SK-N-MC (cell line): ENCODE measurements around the gene PPP1CB.
"Not testable (repeated sequence)": the region's sequence is repeated elsewhere in the genome, so short reads cannot be mapped to it uniquely, and the experiment has no call there.

Experiments
- DNase-seq: peaks from one replicate; pipeline ENCODE4 v3.0.0-alpha.2; 2011; ENCODE audit warnings: low read depth, low spot score
- H3K27ac ChIP-seq: fragments of 200-600 bp; sonication (generic); 2 replicates; pipeline ENCODE4 v1.5.1; 2016; ENCODE audit warnings: mixed run types
- H3K36me3 ChIP-seq: fragments of 200-600 bp; sonication (generic); 2 replicates; pipeline ENCODE4 v1.6.1; 2017; ENCODE audit warnings: antibody characterized with exemption, low read length, mixed read lengths; ENCODE audit not compliant: insufficient read depth
- H3K4me3 ChIP-seq: fragments of 200-600 bp; sonication (generic); 2 replicates; pipeline ENCODE4 v1.5.1; 2016
- H3K9ac ChIP-seq: fragments of 200-600 bp; sonication (generic); 2 replicates; pipeline ENCODE4 v1.8.0; 2017; ENCODE audit warnings: mixed run types, mixed read lengths; ENCODE audit not compliant: insufficient read length
- H3K9me3 ChIP-seq: fragments of 200-600 bp; sonication (generic); 2 replicates; pipeline ENCODE4 v1.6.1; 2017; ENCODE audit warnings: low read depth, mild to moderate bottlenecking, antibody characterized with exemption, low read length, moderate library complexity, mixed read lengths
- EZH2 ChIP-seq: fragments of 200-600 bp; sonication (generic); IDR thresholded peaks from one replicate; pipeline ENCODE4 v1.6.1; 2017; ENCODE audit warnings: antibody characterized with exemption
- FOXP2 ChIP-seq: optimal IDR thresholded peaks from 2 replicates; pipeline ENCODE3; 2011; ENCODE audit warnings: mild to moderate bottlenecking, moderate library complexity; ENCODE audit not compliant: insufficient read depth; ENCODE audit errors: extremely low read length, control extremely low read depth
- POLR2AphosphoS5 ChIP-seq: IDR thresholded peaks from 2 replicates; pipeline ENCODE4 v1.6.1; 2012; ENCODE audit warnings: mild to moderate bottlenecking, low read depth, low read length, borderline replicate concordance

Gene PPP1CB

GRCh38 chr2:28736034-28736433 is 15.6 kb upstream of the PPP1CB start:
- Histone ChIP-seq H3K27ac (no peak overlapping the region), H3K36me3 (no peaks in the 10 kb centered on the region), H3K4me3 (no peak overlapping the region), H3K9me3 (peaks cover 5% of the 10 kb centered on the region; the same call in 1 of the 2 replicates), H3K9ac (no peak overlapping the region)
- DNase-seq: no peak
- TF ChIP-seq POLR2AphosphoS5 (no peak), EZH2 (no peak)

- Histone ChIP-seq H3K4me3 (no peak overlapping the region), H3K9me3 (peaks cover 5% of the 10 kb centered on the region; the same call in 1 of the 2 replicates), H3K9ac (no peak overlapping the region), H3K36me3 (no peaks in the 10 kb centered on the region), H3K27ac (no peak overlapping the region)
- TF ChIP-seq EZH2 (no peak), FOXP2 (no peak), POLR2AphosphoS5 (no peak)
- DNase-seq: no peak
Observed at GRCh38 chr2:28737655-28738054, 14.0 kb upstream of the PPP1CB start.

- H3K27ac ChIP-seq, DNase-seq, H3K9ac ChIP-seq, H3K36me3 ChIP-seq, H3K4me3 ChIP-seq, H3K9me3 ChIP-seq: not testable (repeated sequence)
Observed at GRCh38 chr2:28742619-28743018, 9.0 kb upstream of the PPP1CB start.

DNA sequence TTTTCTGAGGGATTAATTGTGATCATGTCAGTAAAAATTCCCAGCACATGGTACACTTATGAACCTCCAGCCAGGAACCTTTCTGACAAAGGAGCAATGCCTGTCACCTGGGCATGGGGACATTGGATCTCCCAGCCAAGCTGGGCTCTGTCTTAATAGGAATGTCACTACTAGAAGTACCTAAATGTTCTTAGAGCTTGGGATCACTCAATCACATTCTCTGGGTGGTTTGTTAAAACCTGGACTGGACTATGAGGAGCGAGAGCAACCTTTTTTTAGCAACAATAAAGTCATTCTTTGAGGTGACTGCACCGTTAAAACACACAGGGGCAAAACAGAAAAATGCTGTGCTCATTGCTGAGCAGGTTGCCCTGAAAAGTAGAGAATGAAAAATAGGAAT is 6.4 kb upstream of the PPP1CB start:
- Histone ChIP-seq H3K36me3 (no peaks in the 10 kb centered on the region), H3K9me3 (no peaks in the 10 kb centered on the region), H3K9ac (no peak overlapping the region), H3K27ac (no peak overlapping the region), H3K4me3 (no peak overlapping the region)
- DNase-seq: no peak
- TF ChIP-seq POLR2AphosphoS5 (no peak), FOXP2 (no peak), EZH2 (no peak)

DNA sequence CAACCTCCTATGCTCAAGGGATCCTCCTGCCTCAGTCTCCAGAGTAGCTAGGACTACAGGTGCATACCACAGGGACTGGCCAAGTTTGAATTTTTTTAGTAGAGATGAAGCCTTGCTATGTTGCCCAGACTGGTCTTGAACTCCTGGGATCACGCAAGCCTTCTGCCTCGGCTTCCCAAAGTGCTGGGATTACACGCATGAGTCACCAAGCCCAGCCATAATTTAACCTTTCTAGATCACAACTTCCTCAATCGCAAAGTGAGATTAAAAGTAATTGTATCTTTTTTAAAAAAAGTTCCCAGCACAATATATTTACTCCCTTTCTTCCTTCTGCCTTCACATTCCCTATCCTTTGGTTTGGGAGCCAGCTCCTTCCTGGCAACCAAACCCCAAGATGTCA is 5.8 kb upstream of the PPP1CB start:
- Histone ChIP-seq H3K9me3 (no peaks in the 10 kb centered on the region), H3K9ac (no peak overlapping the region), H3K4me3 (no peak overlapping the region), H3K36me3 (no peaks in the 10 kb centered on the region), H3K27ac (no peak overlapping the region)
- no peak for DNase-seq
- no peak for TF ChIP-seq FOXP2
- TF ChIP-seq EZH2: no peak
- no peak for TF ChIP-seq POLR2AphosphoS5

DNA sequence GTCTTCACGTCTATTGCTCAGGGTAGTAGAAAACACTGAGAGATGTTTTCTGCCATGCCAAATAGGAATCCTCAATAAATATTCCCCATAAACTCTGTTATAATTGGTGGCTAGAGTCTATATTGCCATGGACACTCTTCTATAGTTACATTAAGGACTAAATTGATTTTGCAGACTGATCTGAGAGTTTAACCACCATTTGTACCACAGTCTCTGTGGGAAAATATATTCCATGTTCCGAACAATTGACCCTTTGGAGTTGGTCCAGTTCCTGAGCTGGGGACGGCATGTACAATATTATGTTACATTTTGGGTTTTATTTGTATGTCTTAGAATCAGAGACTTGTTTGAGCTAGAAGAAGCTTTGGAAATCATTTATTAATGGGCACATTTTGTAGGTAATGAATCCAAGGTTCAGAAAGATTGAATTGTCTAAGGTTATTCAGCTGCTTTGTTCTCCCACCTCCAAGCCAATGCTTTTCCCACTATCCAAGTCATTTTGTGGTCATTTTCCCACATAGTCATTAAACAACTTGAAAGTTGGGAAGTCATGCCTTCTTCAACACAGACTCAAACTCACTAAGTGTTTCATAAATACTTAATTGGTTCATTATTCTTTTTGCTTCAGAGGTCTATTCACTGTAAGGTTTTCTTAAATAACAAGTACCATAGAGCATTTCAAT is 5.1 kb upstream of the PPP1CB start:
- H3K4me3 ChIP-seq: no peak overlapping the region
- no peak for DNase-seq
- TF ChIP-seq EZH2 (no peak), POLR2AphosphoS5 (no peak), FOXP2 (no peak)
- no peak overlapping the region for H3K9ac ChIP-seq
- H3K27ac ChIP-seq: no peak overlapping the region
- H3K36me3 ChIP-seq: no peaks in the 10 kb centered on the region
- H3K9me3 ChIP-seq: no peaks in the 10 kb centered on the region

DNA sequence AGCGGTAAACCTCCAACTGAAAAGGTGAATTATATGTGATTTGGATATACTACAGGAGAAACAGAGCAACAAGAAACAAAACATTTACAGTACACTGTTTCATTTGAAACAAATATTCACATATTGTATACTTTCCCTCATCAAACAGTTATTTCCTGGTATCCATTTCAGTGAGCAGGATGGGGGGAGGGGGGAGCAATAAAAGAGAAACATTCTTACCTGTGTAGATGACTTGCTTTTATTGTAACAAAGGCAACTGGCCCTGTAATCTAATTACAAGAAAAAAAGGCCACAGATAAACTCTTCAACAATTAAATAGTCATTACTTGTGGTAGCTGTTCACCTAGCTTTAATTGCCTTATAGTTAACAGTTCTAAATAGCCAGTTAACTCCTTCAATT is 3.9 kb upstream of the PPP1CB start:
- no peaks in the 10 kb centered on the region for H3K9me3 ChIP-seq
- no peak for TF ChIP-seq POLR2AphosphoS5
- TF ChIP-seq FOXP2: no peak
- no peak for TF ChIP-seq EZH2
- no peak overlapping the region for H3K27ac ChIP-seq
- no peak for DNase-seq
- H3K4me3 ChIP-seq: no peak overlapping the region
- no peaks in the 10 kb centered on the region for H3K36me3 ChIP-seq
- H3K9ac ChIP-seq: no peak overlapping the region

DNA sequence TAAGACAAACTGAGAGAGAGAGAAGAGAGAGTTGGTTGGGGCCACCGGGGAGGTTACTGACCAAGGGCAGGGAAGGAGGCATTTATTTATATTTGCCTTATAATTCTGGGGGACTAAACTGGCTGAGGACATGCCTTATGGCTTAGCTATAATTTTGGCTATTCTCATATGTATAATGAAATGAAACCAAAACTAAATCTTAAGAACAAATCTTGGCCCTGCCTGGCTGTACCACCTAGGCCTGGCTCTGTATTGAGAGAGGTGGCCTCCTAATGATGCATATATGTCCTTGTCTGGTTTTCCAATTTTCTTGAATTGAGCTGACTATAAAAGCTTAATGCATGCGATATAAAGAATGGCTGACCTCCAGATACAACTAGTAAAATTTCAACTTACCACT is 3.5 kb upstream of the PPP1CB start:
- Histone ChIP-seq H3K9ac (no peak overlapping the region), H3K36me3 (no peaks in the 10 kb centered on the region), H3K4me3 (no peak overlapping the region), H3K9me3 (no peaks in the 10 kb centered on the region), H3K27ac (no peak overlapping the region)
- no peak for TF ChIP-seq FOXP2
- no peak for TF ChIP-seq POLR2AphosphoS5
- TF ChIP-seq EZH2: no peak
- no peak for DNase-seq

- no peaks in the 10 kb centered on the region for H3K9me3 ChIP-seq
- H3K27ac ChIP-seq: no peak overlapping the region
- no peak for TF ChIP-seq FOXP2
- no peak for TF ChIP-seq EZH2
- TF ChIP-seq POLR2AphosphoS5: no peak
- H3K9ac ChIP-seq: no peak overlapping the region
- no peak for DNase-seq
- no peak overlapping the region for H3K4me3 ChIP-seq
- H3K36me3 ChIP-seq: no peaks in the 10 kb centered on the region
Observed at GRCh38 chr2:28748941-28749340, 2.7 kb upstream of the PPP1CB start.

- Histone ChIP-seq H3K27ac (no peak overlapping the region), H3K36me3 (no peaks in the 10 kb centered on the region), H3K9ac (no peak overlapping the region), H3K4me3 (no peak overlapping the region), H3K9me3 (no peaks in the 10 kb centered on the region)
- TF ChIP-seq EZH2: no peak
- TF ChIP-seq FOXP2: no peak
- TF ChIP-seq POLR2AphosphoS5: no peak
- DNase-seq: no peak
Observed at GRCh38 chr2:28749526-28749925, 2.1 kb upstream of the PPP1CB start.
